Right lobe of liver (tissue), 6 donors: ENCODE data around the gene UBE2G2. TPM values are rescaled to one million over a fixed set of nuclear protein-coding genes. Genes with fewer than 3 reads are reported as not detected.

Source experiments
- ATAC-seq, 4 donors: fragments of 200-7000 bp; cut with Tn5 transposase; one replicate each; pipeline ENCODE4 v1.9.1; 2020; ENCODE audit warnings: mild to moderate bottlenecking in 4 of 4, moderate library complexity in 4 of 4
- DNase-seq, 3 donors: peaks; one replicate each; pipeline ENCODE4 v3.0.0-alpha.2; 2020
- H3K27ac ChIP-seq, 3 donors: fragments of 200-600 bp; one replicate each; pipeline ENCODE4 v1.8.0; 2022
- H3K27me3 ChIP-seq, 2 donors: fragments of 200-600 bp; one replicate each; pipeline ENCODE4 v1.8.0; 2022
- H3K36me3 ChIP-seq, 4 donors: fragments of 200-600 bp; sonication (generic) in 1 of 4; one replicate each; pipeline versions ENCODE4 v1.5.1 to v1.8.0; 2017 to 2022; ENCODE audit warnings: control low read depth in 1 of 4
- H3K4me1 ChIP-seq, 4 donors: fragments of 200-600 bp; sonication (generic) in 1 of 4; one replicate each; pipeline versions ENCODE4 v1.5.1 to v1.8.0; 2017 to 2022; ENCODE audit warnings: control low read depth in 1 of 4
- H3K4me3 ChIP-seq, 3 donors: fragments of 200-600 bp; one replicate each; pipeline ENCODE4 v1.8.0; 2022
- H3K9me3 ChIP-seq, 4 donors: fragments of 200-600 bp; sonication (generic) in 1 of 4; one replicate each; pipeline versions ENCODE4 v1.5.1 to v1.8.0; 2017 to 2022; ENCODE audit warnings: control low read depth in 1 of 4
- POLR2A ChIP-seq: fragments of 450-650 bp; IDR thresholded peaks from one replicate; pipeline ENCODE4 v1.6.1; 2017; ENCODE audit warnings: antibody characterized with exemption, mild to moderate bottlenecking
- WGBS: methylation state at CpG from one replicate; pipeline ENCODE4 v1.1.6; 2018; ENCODE audit warnings: low coverage, low lambda C conversion rate; ENCODE audit not compliant: insufficient coverage; ENCODE audit errors: missing lambda C conversion rate; 5-methylcytosine and 5-hydroxymethylcytosine counted together
- intact Hi-C, 2 donors: fragments of 100-400 bp; cut with DNase I; formaldehyde crosslinking; loops; one replicate each; pipeline versions ENCODE4 v1.11.2 to v1.14.1; 2022
- total RNA-seq, 6 experiments: library from RNA; depleted of rRNA in 2 of 6; stranded (reverse); fragments of >200 nt in 2 of 6; fragmentation: NEBNext Ultra II Directional in 3 of 6; extraction: Animal tissue kit (Norgen Biotek cat#: 25700) in 3 of 6; gene quantifications; one replicate each; pipeline versions ENCODE4 v1.1.0 to v1.2.4, GENCODE V29; 2016 to 2023
- TF ChIP-seq, protein P1 (sequence below), 4 donors: fragments of 200-600 bp in 3 of 4; fragments of 450-650 bp in 1 of 4; IDR thresholded peaks; one replicate each; pipeline versions ENCODE4 v1.5.1 to v1.8.0; 2016 to 2022; ENCODE audit warnings: antibody characterized with exemption in 4 of 4, mild to moderate bottlenecking in 2 of 4
- donor health status: DM: no; HTN: yes; CAD: no.
- donor health status: DM: no; HTN: no; CAD: no.
- donor health status: DM: no; HTN: no; CAD: no.
- donor health status: DM: no; HTN: yes; CAD: no.
- donor health status: DM: no; HTN: yes; CAD: no.

UBE2G2 gene
- total RNA-seq, 6 experiments from 2014 or later, result 41.5 to 54.6 (median 49.9) TPM

DNA sequence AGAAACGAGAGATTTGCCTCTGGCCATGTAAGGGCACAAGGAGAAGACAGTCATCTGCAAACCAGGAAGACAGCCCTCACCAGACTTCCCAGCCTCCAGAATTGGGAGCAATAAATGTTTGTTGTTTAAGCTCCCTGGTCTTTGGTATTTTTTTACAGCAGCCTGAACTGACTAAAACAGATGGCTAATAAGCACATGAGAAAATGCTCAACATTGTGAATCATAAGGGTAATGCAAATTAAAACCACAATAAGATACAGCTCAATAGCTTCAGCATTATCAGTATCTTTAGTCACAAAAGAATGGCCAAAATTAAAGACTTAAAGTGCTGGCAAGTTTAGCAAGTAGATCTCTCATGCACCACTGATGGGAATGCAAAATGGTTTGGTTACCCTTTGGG lies 11.7 kb downstream of the UBE2G2 start:
- Histone ChIP-seq H3K9me3 (no peaks in the 10 kb centered on the region), H3K4me3 (no peak overlapping the region), H3K27me3 (no peaks in the 10 kb centered on the region), H3K36me3 (no peaks in the 10 kb centered on the region), H3K27ac (no peak overlapping the region), H3K4me1 (peaks cover 0 to 39% (median 14%) of the 10 kb centered on the region in 4 donors)
- 100% methylated on average over 1 of the region's 1 CpG for WGBS
- intact Hi-C loops, result loop anchor here (10.0 kb wide), 1 partner anchor 275 kb away; no protein-coding TSS in a partner anchor
- peak in 1 of 3 donors; percentile 10 for DNase-seq
- TF ChIP-seq, protein P1, sequence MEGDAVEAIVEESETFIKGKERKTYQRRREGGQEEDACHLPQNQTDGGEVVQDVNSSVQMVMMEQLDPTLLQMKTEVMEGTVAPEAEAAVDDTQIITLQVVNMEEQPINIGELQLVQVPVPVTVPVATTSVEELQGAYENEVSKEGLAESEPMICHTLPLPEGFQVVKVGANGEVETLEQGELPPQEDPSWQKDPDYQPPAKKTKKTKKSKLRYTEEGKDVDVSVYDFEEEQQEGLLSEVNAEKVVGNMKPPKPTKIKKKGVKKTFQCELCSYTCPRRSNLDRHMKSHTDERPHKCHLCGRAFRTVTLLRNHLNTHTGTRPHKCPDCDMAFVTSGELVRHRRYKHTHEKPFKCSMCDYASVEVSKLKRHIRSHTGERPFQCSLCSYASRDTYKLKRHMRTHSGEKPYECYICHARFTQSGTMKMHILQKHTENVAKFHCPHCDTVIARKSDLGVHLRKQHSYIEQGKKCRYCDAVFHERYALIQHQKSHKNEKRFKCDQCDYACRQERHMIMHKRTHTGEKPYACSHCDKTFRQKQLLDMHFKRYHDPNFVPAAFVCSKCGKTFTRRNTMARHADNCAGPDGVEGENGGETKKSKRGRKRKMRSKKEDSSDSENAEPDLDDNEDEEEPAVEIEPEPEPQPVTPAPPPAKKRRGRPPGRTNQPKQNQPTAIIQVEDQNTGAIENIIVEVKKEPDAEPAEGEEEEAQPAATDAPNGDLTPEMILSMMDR (IDR thresholded peaks at IDR 0.05), result no peak
- TF ChIP-seq POLR2A, result no peak
- ATAC-seq, result no peak

DNA sequence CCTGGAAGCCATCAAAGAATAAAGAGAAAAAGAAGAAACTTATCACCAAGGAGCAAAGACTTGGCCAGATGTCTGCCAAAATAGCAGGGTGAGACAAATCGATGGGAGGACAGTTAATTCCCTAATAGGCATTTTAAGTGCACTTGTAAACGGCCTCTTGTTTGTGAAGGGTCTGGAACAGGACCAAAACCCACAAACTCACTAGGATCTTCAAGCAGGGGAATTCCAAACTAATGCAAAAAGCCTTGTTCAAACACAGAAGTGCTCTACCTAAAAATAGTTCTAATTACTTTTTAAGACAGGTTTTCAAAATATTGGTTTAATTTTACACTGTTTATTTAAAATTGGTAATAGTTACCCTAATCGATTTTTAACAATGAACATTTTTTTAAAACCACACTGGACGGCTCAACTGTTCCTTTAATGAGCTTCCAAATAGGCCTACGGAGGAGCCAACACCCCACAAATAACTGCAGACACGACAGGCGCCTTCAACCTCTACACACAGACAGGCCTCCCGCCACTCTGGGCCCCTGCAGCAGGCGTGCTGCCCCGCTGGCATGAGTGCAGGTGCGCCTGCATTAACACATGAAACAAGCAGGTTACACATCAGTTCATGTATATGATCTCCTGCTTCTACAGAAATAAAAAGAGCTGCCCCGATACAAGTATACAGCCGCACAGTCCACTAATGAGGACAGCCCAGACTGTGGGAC lies 15.8 kb downstream of the UBE2G2 start:
- intact Hi-C loops, result loop anchor here in 1 of 2 donors (10.0 kb wide), 1 partner anchor 271 kb away; no protein-coding TSS in a partner anchor
- Histone ChIP-seq H3K27me3 (no peaks in the 10 kb centered on the region), H3K4me3 (no peak overlapping the region), H3K36me3 (no peaks in the 10 kb centered on the region), H3K27ac (no peak overlapping the region), H3K4me1 (peaks cover 0 to 13% (median 6%) of the 10 kb centered on the region in 4 donors), H3K9me3 (no peaks in the 10 kb centered on the region)
- DNase-seq, result no peak
- TF ChIP-seq, protein P1 (IDR thresholded peaks at IDR 0.05), result no peak
- TF ChIP-seq POLR2A, result no peak
- 36% methylated on average over 9 of the region's 13 CpGs for WGBS
- peak in 3 of 4 donors; percentile 35 to 65 (median 50) for ATAC-seq

DNA sequence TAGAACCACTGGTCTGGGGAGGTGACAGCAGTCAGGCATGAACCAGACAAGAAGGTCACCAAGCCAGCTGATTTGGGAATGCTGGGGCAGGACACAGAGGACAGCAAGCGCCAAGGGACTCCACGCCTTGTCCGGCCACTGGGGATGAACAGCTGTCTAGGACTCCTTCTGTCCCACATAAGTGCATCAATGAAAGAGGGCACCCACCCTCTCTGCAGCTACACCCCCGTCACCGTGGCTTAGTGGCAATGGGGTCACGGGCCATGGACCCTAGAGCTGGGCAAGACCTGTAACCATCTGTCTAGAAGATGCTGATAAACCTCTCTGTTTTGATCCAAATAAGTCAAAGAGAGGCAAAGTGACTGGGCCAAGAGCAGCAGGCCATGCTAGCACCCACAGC lies 16.8 kb downstream of the UBE2G2 start:
- H3K27me3 ChIP-seq, result no peaks in the 10 kb centered on the region
- no peaks in the 10 kb centered on the region for H3K36me3 ChIP-seq
- ATAC-seq (no peak), DNase-seq (no peak)
- no peak overlapping the region for H3K27ac ChIP-seq
- intact Hi-C loops, result loop anchor here in 1 of 2 donors (10.0 kb wide), 1 partner anchor 270 kb away; no protein-coding TSS in a partner anchor
- H3K4me3 ChIP-seq, result no peak overlapping the region
- no CpG with 5 or more reads among the region's 6 CpGs for WGBS
- H3K9me3 ChIP-seq, result no peaks in the 10 kb centered on the region
- peaks cover 0 to 13% (median 6%) of the 10 kb centered on the region in 4 donors for H3K4me1 ChIP-seq
- TF ChIP-seq, protein P1 (IDR thresholded peaks at IDR 0.05), result no peak
- TF ChIP-seq POLR2A, result no peak

DNA sequence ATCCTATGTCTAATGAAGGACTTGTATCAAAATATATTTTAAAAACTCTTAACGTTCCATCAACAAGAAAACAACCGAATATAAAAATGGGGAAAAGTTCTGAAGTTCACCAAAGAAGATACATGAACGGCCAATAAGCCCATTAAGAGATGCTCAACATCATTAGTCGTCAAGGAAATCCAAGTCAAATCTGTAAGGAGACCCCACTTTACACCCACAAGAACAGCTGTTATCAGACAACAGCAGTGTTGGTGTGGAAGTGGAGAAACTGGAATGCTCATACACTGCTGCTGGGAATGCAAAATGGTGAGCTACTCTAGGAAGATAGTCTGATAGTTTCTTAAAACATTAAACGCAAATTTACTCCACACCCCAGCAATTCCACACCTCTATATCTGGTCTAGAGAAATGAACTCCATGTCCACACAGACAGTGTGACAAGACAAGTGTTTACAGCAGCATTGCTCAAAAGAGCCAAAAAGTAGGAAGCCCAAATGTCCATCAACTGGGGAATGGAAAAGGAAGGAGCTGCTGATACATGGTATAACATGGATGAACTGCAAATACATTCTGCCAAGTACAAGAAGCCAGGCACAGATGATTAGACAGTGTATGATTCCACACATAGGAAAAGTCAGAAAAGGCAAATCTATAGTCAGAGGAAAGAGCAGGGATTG lies 18.5 kb downstream of the UBE2G2 start:
- Histone ChIP-seq H3K27me3 (no peaks in the 10 kb centered on the region), H3K4me3 (no peak overlapping the region), H3K36me3 (no peaks in the 10 kb centered on the region), H3K4me1 (peaks cover 0 to 20% (median 10%) of the 10 kb centered on the region in 4 donors), H3K27ac (no peak overlapping the region), H3K9me3 (no peaks in the 10 kb centered on the region)
- WGBS, result 85% methylated on average over 5 of the region's 5 CpGs
- intact Hi-C loops, result loop anchor here in 1 of 2 donors (10.0 kb wide), 1 partner anchor 268 kb away; no protein-coding TSS in a partner anchor
- TF ChIP-seq, protein P1 (IDR thresholded peaks at IDR 0.05), result no peak
- no peak for TF ChIP-seq POLR2A
- no peak for DNase-seq
- ATAC-seq, result no peak
